NT2/D1 (cell line): Measurements from ENCODE around the gene CHST12.
"Not testable (repeated sequence)": the region's sequence is repeated elsewhere in the genome, so short reads cannot be mapped to it uniquely, and the experiment has no call there.

Source experiments
- DNase-seq: peaks from one replicate; pipeline ENCODE4 v3.0.0-alpha.2; 2011; ENCODE audit warnings: low read depth, low spot score
- H3K27me3 ChIP-seq: 2 replicates; pipeline ENCODE4 v1.6.0; 2011; ENCODE audit warnings: mild to moderate bottlenecking; ENCODE audit not compliant: insufficient read length, insufficient read depth
- H3K36me3 ChIP-seq: 2 replicates; pipeline ENCODE4 v1.6.1; 2011; ENCODE audit warnings: mild to moderate bottlenecking, low read length, mixed read lengths; ENCODE audit not compliant: insufficient read depth, insufficient read length
- H3K4me1 ChIP-seq: 2 replicates; pipeline ENCODE4 v1.5.1; 2011; ENCODE audit not compliant: insufficient read depth, insufficient read length
- H3K4me3 ChIP-seq: 2 replicates; pipeline ENCODE4 v1.5.1; 2011; ENCODE audit warnings: low read depth; ENCODE audit not compliant: insufficient read length
- H3K9ac ChIP-seq: 2 replicates; pipeline ENCODE4 v1.6.0; 2011; ENCODE audit warnings: low read depth; ENCODE audit not compliant: insufficient read length
- H3K9me3 ChIP-seq: 2 replicates; pipeline ENCODE4 v1.5.1; 2011; ENCODE audit warnings: mild to moderate bottlenecking, low read length; ENCODE audit not compliant: insufficient read depth
- SUZ12 ChIP-seq: IDR thresholded peaks from 2 replicates; pipeline ENCODE4 v1.6.1; 2011; ENCODE audit not compliant: insufficient read length, insufficient read depth; ENCODE audit errors: extremely low read depth
- YY1 ChIP-seq: IDR thresholded peaks from 2 replicates; pipeline ENCODE4 v1.6.1; 2011; ENCODE audit not compliant: insufficient read length, insufficient read depth
- ZNF274 ChIP-seq: IDR thresholded peaks from 2 replicates; pipeline ENCODE4 v1.6.1; 2011; ENCODE audit warnings: mild to moderate bottlenecking, low read depth, low read length

The CHST12 gene

GRCh38 chr7:2373124-2373556 is 30.3 kb upstream of the CHST12 start:
- Histone ChIP-seq H3K4me3 (no peak overlapping the region), H3K27me3 (no peaks in the 10 kb centered on the region), H3K36me3 (peaks cover 93% of the 10 kb centered on the region), H3K9ac (no peak overlapping the region), H3K9me3 (no peaks in the 10 kb centered on the region), H3K4me1 (no peaks in the 10 kb centered on the region)
- TF ChIP-seq YY1 (no peak), SUZ12 (no peak)
- DNase-seq: no peak

- TF ChIP-seq ZNF274: no peak
- no peak for TF ChIP-seq YY1
- TF ChIP-seq SUZ12: no peak
- H3K27me3 ChIP-seq: no peaks in the 10 kb centered on the region
- H3K4me3 ChIP-seq: no peak overlapping the region
- H3K4me1 ChIP-seq: no peaks in the 10 kb centered on the region
- no peak for DNase-seq
- H3K36me3 ChIP-seq: peaks cover 93% of the 10 kb centered on the region
- no peak overlapping the region for H3K9ac ChIP-seq
- no peaks in the 10 kb centered on the region for H3K9me3 ChIP-seq
These were observed 29.8 kb upstream of the CHST12 start for GRCh38 chr7:2373646-2374045.

- H3K36me3 ChIP-seq: peaks cover 93% of the 10 kb centered on the region
- DNase-seq: no peak
- H3K9ac ChIP-seq: no peak overlapping the region
- no peaks in the 10 kb centered on the region for H3K9me3 ChIP-seq
- H3K4me3 ChIP-seq: no peak overlapping the region
- H3K4me1 ChIP-seq: no peaks in the 10 kb centered on the region
- no peaks in the 10 kb centered on the region for H3K27me3 ChIP-seq
- no peak for TF ChIP-seq SUZ12
- no peak for TF ChIP-seq ZNF274
- TF ChIP-seq YY1: no peak
These were observed 29.0 kb upstream of the CHST12 start for GRCh38 chr7:2374401-2374800.

- no peak overlapping the region for H3K4me3 ChIP-seq
- TF ChIP-seq SUZ12: no peak
- TF ChIP-seq YY1: no peak
- TF ChIP-seq ZNF274: no peak
- no peak for DNase-seq
- H3K36me3 ChIP-seq: peaks cover 93% of the 10 kb centered on the region
- H3K4me1 ChIP-seq: no peaks in the 10 kb centered on the region
- H3K9ac ChIP-seq: no peak overlapping the region
- no peaks in the 10 kb centered on the region for H3K9me3 ChIP-seq
- no peaks in the 10 kb centered on the region for H3K27me3 ChIP-seq
These were observed 28.3 kb upstream of the CHST12 start for GRCh38 chr7:2374830-2375728.

GRCh38 chr7:2376351-2377154 is 26.9 kb upstream of the CHST12 start:
- TF ChIP-seq YY1: no peak
- TF ChIP-seq SUZ12: no peak
- no peak for TF ChIP-seq ZNF274
- Histone ChIP-seq H3K4me3 (no peak overlapping the region), H3K9ac (no peak overlapping the region), H3K9me3 (no peaks in the 10 kb centered on the region), H3K36me3 (peaks cover 94% of the 10 kb centered on the region), H3K27me3 (no peaks in the 10 kb centered on the region), H3K4me1 (no peaks in the 10 kb centered on the region)
- no peak for DNase-seq

- not testable (repeated sequence) for H3K27me3 ChIP-seq, H3K9ac ChIP-seq, DNase-seq, H3K9me3 ChIP-seq, H3K4me3 ChIP-seq, H3K4me1 ChIP-seq
- H3K36me3 ChIP-seq: peaks cover 94% of the 10 kb centered on the region
These were observed 25.9 kb upstream of the CHST12 start for GRCh38 chr7:2377492-2377891.

- H3K36me3 ChIP-seq: peaks cover 92% of the 10 kb centered on the region
- not testable (repeated sequence) for H3K4me3 ChIP-seq, DNase-seq
These were observed 25.3 kb upstream of the CHST12 start for GRCh38 chr7:2378125-2378524.

More at GRCh38 chr7:2378125-2378524, 25.3 kb upstream of the CHST12 start:
- H3K27me3 ChIP-seq, H3K9me3 ChIP-seq, H3K4me1 ChIP-seq, H3K9ac ChIP-seq: not testable (repeated sequence)
